ENCODE data around the gene SAMD9L. TPM values are rescaled to one million over a fixed set of nuclear protein-coding genes. Genes with fewer than 3 reads are reported as not detected.
A peak's percentile ranks its signal among the peaks of the same experiment; 100 is the strongest.
"Not testable (repeated sequence)": the region's sequence is repeated elsewhere in the genome, so short reads cannot be mapped to it uniquely, and the experiment has no call there.

Gene SAMD9L
- total RNA-seq, 1 experiment from 2014 or later = 3.8 TPM

GRCh38 chr7:93150200-93150835, 2.1 kb upstream of the SAMD9L start:
- Histone ChIP-seq H3K27me3 (no peaks in the 10 kb centered on the region), H3K36me3 (no peaks in the 10 kb centered on the region), H3K4me3 (no peak overlapping the region), H3K9me3 (no peaks in the 10 kb centered on the region)
- DNase-seq = peak; percentile 0

- DNase-seq = no peak
- Histone ChIP-seq H3K36me3 (no peaks in the 10 kb centered on the region), H3K4me3 (peak overlapping the region; percentile 43), H3K9me3 (no peaks in the 10 kb centered on the region), H3K27me3 (no peaks in the 10 kb centered on the region)
These were observed 542 bp upstream of the SAMD9L start for GRCh38 chr7:93148727-93149126.

GRCh38 chr7:93147363-93147762, 822 bp downstream of the SAMD9L start:
- peak overlapping the region; percentile 43 for H3K4me3 ChIP-seq
- no peaks in the 10 kb centered on the region for H3K36me3 ChIP-seq
- H3K27me3 ChIP-seq = no peaks in the 10 kb centered on the region
- peak; percentile 50 for DNase-seq
- no peaks in the 10 kb centered on the region for H3K9me3 ChIP-seq

GRCh38 chr7:93146472-93147141, 1.6 kb downstream of the SAMD9L start:
- no peaks in the 10 kb centered on the region for H3K9me3 ChIP-seq
- no peak for DNase-seq
- peak overlapping the region; percentile 43 for H3K4me3 ChIP-seq
- H3K36me3 ChIP-seq = no peaks in the 10 kb centered on the region
- H3K27me3 ChIP-seq = no peaks in the 10 kb centered on the region

GRCh38 chr7:93146036-93146435, 2.1 kb downstream of the SAMD9L start:
- H3K9me3 ChIP-seq = no peaks in the 10 kb centered on the region
- no peak for DNase-seq
- no peak overlapping the region for H3K4me3 ChIP-seq
- H3K27me3 ChIP-seq = no peaks in the 10 kb centered on the region
- H3K36me3 ChIP-seq = no peaks in the 10 kb centered on the region

GRCh38 chr7:93145354-93145753, 2.8 kb downstream of the SAMD9L start:
- no peaks in the 10 kb centered on the region for H3K9me3 ChIP-seq
- no peaks in the 10 kb centered on the region for H3K27me3 ChIP-seq
- no peak for DNase-seq
- no peak overlapping the region for H3K4me3 ChIP-seq
- no peaks in the 10 kb centered on the region for H3K36me3 ChIP-seq

GRCh38 chr7:93142127-93142526, 6.1 kb downstream of the SAMD9L start:
- Histone ChIP-seq H3K27me3 (no peaks in the 10 kb centered on the region), H3K36me3 (no peaks in the 10 kb centered on the region), H3K9me3 (no peaks in the 10 kb centered on the region), H3K4me3 (no peak overlapping the region)
- no peak for DNase-seq

GRCh38 chr7:93140582-93141191, 7.5 kb downstream of the SAMD9L start:
- Histone ChIP-seq H3K36me3 (peaks cover 1% of the 10 kb centered on the region; the same call in 1 of the 2 replicates), H3K27me3 (no peaks in the 10 kb centered on the region), H3K4me3 (no peak overlapping the region), H3K9me3 (no peaks in the 10 kb centered on the region)
- DNase-seq = no peak

GRCh38 chr7:93138576-93138975, 9.6 kb downstream of the SAMD9L start:
- Histone ChIP-seq H3K36me3 (peaks cover 8% of the 10 kb centered on the region; the same call in 1 of the 2 replicates), H3K4me3 (no peak overlapping the region), H3K27me3 (no peaks in the 10 kb centered on the region), H3K9me3 (no peaks in the 10 kb centered on the region)
- no peak for DNase-seq

GRCh38 chr7:93133005-93133404, 15.2 kb downstream of the SAMD9L start:
- peaks cover 8% of the 10 kb centered on the region; the same call in 1 of the 2 replicates for H3K36me3 ChIP-seq
- H3K27me3 ChIP-seq = no peaks in the 10 kb centered on the region
- no peaks in the 10 kb centered on the region for H3K9me3 ChIP-seq
- no peak for DNase-seq
- no peak overlapping the region for H3K4me3 ChIP-seq

GRCh38 chr7:93132216-93132615, 16.0 kb downstream of the SAMD9L start:
- Histone ChIP-seq H3K36me3 (peaks cover 8% of the 10 kb centered on the region; the same call in 1 of the 2 replicates), H3K27me3 (no peaks in the 10 kb centered on the region), H3K4me3 (no peak overlapping the region), H3K9me3 (no peaks in the 10 kb centered on the region)
- no peak for DNase-seq

GRCh38 chr7:93126954-93127353, 21.2 kb downstream of the SAMD9L start:
- DNase-seq, H3K27me3 ChIP-seq, H3K9me3 ChIP-seq: not testable (repeated sequence)

GRCh38 chr7:93123532-93123931, 24.7 kb downstream of the SAMD9L start:
- DNase-seq, H3K27me3 ChIP-seq: not testable (repeated sequence)

More at GRCh38 chr7:93126954-93127353, 21.2 kb downstream of the SAMD9L start:
- not testable (repeated sequence) for H3K36me3 ChIP-seq, H3K4me3 ChIP-seq

GRCh38 chr7:93120592-93121549, 27.3 kb downstream of the SAMD9L start:
- Histone ChIP-seq H3K4me3 (no peak overlapping the region), H3K36me3 (no peaks in the 10 kb centered on the region), H3K9me3 (no peaks in the 10 kb centered on the region), H3K27me3 (no peaks in the 10 kb centered on the region)
- DNase-seq = no peak

More at GRCh38 chr7:93123532-93123931, 24.7 kb downstream of the SAMD9L start:
- not testable (repeated sequence) for H3K36me3 ChIP-seq, H3K9me3 ChIP-seq, H3K4me3 ChIP-seq

- no peak overlapping the region for H3K4me3 ChIP-seq
- no peaks in the 10 kb centered on the region for H3K9me3 ChIP-seq
- DNase-seq = peak; percentile 61
- peaks cover 1% of the 10 kb centered on the region; the same call in 1 of the 2 replicates for H3K36me3 ChIP-seq
- no peaks in the 10 kb centered on the region for H3K27me3 ChIP-seq
These were observed 28.8 kb downstream of the SAMD9L start for GRCh38 chr7:93119191-93119905.

Data from MG63 (cell line).